GM12864 (cell line): ENCODE results near the gene GRWD1.

ENCODE experiments used
- DNase-seq: peaks from one replicate; pipeline ENCODE4 v3.0.0-alpha.2; 2011; ENCODE audit warnings: low read depth
- H3K4me3 ChIP-seq: 2 replicates; pipeline ENCODE4 v1.5.1; 2011; ENCODE audit warnings: mild to moderate bottlenecking, low read depth, low read length, control low read depth
- TF ChIP-seq, protein P1 (sequence below): IDR thresholded peaks from 2 replicates; pipeline ENCODE4 v1.5.1; 2011; ENCODE audit warnings: low read depth, mild to moderate bottlenecking, moderate library complexity, low read length, control low read depth, inconsistent platforms; ENCODE audit errors: missing control alignments

GRWD1 gene

DNA sequence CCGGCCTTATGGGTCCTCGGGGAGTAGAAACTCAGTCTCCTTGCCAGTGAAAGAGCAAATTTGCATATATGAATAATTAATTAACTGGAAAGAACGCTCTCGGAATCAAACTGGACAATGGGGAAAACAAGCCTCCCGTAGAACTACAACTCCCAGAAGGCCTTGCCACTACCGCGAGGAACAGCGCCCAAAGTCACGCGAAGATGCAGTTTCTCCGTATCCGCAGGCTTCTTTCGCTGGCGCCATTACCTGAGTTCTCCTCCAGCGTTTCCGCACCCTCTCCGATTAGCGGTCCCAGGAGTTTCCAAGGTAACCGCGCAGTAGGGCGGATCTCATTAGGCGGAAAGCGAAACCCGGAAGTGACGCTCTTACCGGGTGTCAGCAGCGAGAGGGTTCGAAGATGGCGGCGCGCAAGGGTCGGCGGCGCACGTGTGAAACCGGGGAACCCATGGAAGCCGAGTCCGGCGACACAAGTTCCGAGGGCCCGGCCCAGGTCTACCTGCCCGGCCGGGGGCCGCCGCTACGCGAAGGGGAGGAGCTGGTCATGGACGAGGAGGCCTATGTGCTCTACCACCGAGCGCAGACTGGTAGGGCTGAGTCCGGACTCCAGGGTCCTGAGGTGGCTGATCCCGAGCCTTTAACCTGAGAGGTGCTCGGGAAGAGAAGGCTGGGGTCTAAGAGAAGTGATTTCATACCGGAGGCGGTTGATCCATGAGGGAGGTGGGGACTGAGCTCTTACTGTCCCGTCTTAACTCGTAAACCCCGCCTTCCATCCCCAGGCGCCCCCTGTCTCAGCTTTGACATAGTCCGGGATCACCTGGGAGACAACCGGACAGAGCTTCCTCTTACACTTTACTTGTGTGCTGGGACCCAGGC lies at the start of gene GRWD1:
GRWD1 (plus strand) TSS at position 378 of the 876 bp plus-strand sequence; CDS start at position 401, 23 bp downstream.
- TF ChIP-seq, protein P1, sequence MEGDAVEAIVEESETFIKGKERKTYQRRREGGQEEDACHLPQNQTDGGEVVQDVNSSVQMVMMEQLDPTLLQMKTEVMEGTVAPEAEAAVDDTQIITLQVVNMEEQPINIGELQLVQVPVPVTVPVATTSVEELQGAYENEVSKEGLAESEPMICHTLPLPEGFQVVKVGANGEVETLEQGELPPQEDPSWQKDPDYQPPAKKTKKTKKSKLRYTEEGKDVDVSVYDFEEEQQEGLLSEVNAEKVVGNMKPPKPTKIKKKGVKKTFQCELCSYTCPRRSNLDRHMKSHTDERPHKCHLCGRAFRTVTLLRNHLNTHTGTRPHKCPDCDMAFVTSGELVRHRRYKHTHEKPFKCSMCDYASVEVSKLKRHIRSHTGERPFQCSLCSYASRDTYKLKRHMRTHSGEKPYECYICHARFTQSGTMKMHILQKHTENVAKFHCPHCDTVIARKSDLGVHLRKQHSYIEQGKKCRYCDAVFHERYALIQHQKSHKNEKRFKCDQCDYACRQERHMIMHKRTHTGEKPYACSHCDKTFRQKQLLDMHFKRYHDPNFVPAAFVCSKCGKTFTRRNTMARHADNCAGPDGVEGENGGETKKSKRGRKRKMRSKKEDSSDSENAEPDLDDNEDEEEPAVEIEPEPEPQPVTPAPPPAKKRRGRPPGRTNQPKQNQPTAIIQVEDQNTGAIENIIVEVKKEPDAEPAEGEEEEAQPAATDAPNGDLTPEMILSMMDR: peak; percentile 9
- DNase-seq: peak; percentile 95
- H3K4me3 ChIP-seq: peak within 1 kb of the TSS; percentile 89

DNA sequence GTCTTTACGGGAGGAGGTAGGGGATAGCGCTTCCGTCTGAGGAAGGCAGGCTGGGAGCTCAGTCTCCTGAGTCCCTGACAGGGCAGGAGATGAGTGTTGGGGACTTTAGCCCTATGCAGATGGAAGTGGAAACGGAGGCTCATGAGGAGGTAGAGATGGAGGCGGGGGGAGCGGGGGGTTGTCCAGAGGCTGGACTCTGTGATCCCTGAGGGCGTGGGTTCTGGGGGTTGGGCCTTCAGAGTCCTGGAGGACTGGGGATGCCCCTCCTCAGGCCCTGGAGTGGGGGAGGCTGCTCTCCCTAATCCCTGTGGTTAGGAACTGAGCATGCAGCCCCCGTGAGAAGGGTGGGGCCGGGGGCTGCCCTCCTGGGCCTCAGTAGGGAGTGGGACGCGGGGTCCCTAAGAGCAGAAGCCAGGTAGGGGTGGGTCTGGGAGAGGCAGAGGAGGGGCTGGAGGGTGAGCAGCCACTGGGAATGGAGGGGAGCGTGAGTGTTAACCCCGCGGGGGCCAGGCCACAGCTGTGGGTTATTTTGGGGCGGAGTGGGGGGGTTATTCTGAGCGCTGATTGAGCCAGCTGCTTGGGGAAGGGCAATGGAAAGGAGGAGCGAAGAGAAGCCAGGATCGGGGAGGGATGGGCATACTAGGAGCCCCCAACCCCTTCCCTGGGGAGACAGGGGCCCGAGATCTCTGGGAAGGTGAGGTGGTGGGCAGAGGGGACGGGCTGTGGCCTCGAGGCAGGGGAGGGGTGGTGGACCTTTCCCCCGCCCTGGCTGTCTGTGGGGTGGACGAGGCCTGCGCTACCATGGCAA lies 49.6 kb upstream of the GRWD1 start:
- DNase-seq: no peak
- TF ChIP-seq, protein P1: no peak
- no peak overlapping the region for H3K4me3 ChIP-seq

DNA sequence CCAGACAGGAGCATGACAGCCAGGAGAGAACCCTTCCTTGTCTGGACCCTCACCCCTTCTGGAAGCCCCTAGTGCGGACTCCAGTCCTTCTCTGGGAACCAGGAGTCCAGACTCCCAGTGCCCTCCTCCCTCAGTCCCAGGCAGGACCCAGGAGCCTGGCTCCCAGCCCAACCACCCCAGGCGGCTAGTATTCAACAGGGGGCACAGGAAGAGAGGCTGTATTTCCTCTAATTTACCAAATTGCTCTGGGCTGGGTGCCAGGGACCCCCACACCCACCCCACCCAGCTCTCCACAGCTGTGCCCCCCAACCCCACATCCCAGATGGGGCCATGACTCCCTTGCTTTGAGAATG lies 49.0 kb upstream of the GRWD1 start:
- H3K4me3 ChIP-seq: no peak overlapping the region
- TF ChIP-seq, protein P1: no peak
- no peak for DNase-seq

DNA sequence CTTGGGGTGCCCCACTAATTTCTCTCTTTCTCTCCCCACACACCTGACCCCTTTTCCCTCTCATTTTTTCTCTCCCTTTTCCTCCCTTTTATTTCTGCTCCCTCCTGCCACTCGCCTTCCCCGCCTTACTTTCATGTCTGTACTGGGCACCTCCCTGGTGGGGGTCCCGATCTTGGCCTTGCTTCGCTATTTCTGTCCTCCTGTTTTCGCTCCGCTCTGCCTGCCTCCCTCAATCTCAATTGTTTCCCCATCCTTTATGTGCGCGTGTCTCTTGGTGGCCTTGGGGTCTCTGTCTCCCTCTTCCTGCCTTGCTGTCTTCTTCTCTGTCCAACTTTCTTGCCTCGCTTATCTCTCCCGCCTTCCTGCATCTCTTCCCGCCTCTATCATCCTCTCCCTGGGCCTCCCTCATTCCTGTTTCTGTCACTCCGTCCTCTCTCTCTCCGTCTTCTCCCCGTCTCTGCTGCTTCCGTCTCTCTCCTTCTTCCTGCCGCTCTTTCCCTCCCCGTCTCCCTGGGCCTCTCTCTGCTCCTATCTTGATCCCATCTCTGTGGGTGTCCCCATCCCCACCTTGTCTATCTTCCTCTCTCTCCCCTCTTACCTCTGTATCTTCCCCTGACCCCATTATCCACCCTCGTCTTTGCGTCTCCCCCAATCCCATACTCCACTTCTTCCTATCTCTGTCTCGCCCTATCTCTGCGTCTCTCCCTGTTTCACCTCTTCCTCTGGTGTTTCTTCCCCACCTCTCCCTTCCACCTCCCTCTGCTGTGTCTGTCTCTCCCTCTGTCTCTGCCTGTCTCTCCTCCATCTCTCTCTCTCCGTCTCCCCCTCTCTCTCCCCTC lies 48.3 kb upstream of the GRWD1 start:
- peak overlapping the region; percentile 61 for H3K4me3 ChIP-seq

DNA sequence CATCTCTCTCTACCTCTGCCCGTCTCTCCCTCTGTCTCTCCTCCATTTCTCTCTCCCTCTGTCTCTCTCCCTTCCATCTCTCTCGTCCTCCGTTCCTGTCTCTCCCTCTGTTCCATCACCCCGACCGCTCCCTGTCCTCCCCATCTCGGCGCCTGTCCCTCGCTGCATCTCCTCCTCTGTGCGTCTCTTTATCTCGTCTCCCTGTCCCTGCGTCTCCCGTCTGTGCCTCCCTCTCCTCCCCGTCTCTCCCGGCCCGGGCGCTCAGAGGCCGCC lies 47.7 kb upstream of the GRWD1 start:
- H3K4me3 ChIP-seq: peak overlapping the region; percentile 61
- TF ChIP-seq, protein P1: no peak
- DNase-seq: no peak

More for the DNA sequence above, 48.3 kb upstream of the GRWD1 start:
- TF ChIP-seq, protein P1: no peak
- no peak for DNase-seq

DNA sequence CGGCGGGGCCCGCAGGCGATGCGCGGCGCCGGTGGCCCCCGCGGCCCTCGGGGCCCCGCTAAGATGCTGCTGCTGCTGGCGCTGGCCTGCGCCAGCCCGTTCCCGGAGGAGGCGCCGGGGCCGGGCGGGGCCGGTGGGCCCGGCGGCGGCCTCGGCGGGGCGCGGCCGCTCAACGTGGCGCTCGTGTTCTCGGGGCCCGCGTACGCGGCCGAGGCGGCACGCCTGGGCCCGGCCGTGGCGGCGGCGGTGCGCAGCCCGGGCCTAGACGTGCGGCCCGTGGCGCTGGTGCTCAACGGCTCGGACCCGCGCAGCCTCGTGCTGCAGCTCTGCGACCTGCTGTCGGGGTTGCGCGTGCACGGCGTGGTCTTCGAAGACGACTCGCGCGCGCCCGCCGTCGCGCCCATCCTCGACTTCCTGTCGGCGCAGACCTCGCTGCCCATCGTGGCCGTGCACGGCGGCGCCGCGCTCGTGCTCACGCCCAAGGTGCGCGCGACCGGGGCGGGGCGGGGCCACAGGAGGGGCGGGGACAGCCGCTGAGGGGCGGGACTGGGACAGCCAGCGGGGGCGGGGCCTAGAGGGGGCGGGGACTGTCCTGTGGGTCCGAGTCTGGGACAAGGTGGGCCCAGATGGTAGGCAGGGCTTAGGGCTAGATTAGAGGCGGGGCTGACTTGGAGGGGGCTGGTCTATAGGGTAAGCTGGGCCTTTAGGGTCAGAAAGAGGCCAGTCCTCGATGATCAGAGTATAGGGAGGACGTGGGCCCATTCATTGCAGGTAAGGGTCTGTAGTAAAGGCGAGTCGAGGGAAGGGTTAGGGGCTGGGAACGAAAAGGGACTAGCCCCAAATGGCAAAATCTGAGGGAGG lies 47.2 kb upstream of the GRWD1 start:
- peak; percentile 79 for DNase-seq
- peak overlapping the region; percentile 61 for H3K4me3 ChIP-seq
- TF ChIP-seq, protein P1: no peak
